H1 (cell line): ENCODE data around the gene MAP9. TPM values are rescaled to one million over a fixed set of nuclear protein-coding genes. Genes with fewer than 3 reads are reported as not detected.

Experiments used
- CTCF ChIA-PET: fragments of 300-600 bp; sonication (Branson Sonifier 250); formaldehyde crosslinking; loops from one replicate; lab custom pipeline; 2021; ENCODE audit not compliant: partially characterized antibody; lab: Charles Lee
- POLR2A ChIA-PET: fragments of 300-600 bp; sonication (Branson Sonifier 250); formaldehyde crosslinking; loops from one replicate; lab custom pipeline; 2021; ENCODE audit warnings: inconsistent platforms; ENCODE audit not compliant: partially characterized antibody; lab: Charles Lee
- DNase-seq, 2 experiments: peaks; one replicate each; pipeline versions ENCODE4 v3.0.0 to v3.0.0-alpha.2; 2010 to 2022; ENCODE audit warnings: low spot score in 2 of 2, low read depth in 1 of 2, mixed read lengths in 1 of 2
- FAIRE-seq: peaks from 2 replicates; lab custom pipeline; 2011; peaks lifted over from hg19 to GRCh38; lab: Jason Lieb, UNC
- H2AFZ ChIP-seq: 2 replicates; pipeline ENCODE4 v1.8.1; 2012; ENCODE audit warnings: low read length, inconsistent platforms
- H2AK5ac ChIP-seq: 2 replicates; pipeline ENCODE4 v1.6.1; 2013; ENCODE audit warnings: low read depth, low read length
- H2BK120ac ChIP-seq: replicated peaks from 2 replicates; pipeline ENCODE3; 2013; ENCODE audit warnings: low read depth, low read length, inconsistent platforms
- H2BK12ac ChIP-seq: 2 replicates; pipeline ENCODE4 v1.6.1; 2013; ENCODE audit warnings: low read depth, low read length
- H2BK15ac ChIP-seq: 2 replicates; pipeline ENCODE4 v1.6.1; 2013; ENCODE audit warnings: low read length
- H2BK20ac ChIP-seq: 2 replicates; pipeline ENCODE4 v1.6.1; 2013; ENCODE audit warnings: low read length
- H2BK5ac ChIP-seq: 2 replicates; pipeline ENCODE4 v1.6.1; 2013; ENCODE audit warnings: low read depth, low read length
- H3K14ac ChIP-seq: 2 replicates; pipeline ENCODE4 v1.6.1; 2013; ENCODE audit warnings: inconsistent platforms; ENCODE audit not compliant: insufficient read length
- H3K18ac ChIP-seq: 2 replicates; pipeline ENCODE4 v1.6.1; 2013; ENCODE audit warnings: low read length; ENCODE audit errors: extremely low read depth
- H3K23ac ChIP-seq: 2 replicates; pipeline ENCODE4 v1.6.1; 2013; ENCODE audit warnings: inconsistent platforms; ENCODE audit not compliant: insufficient read length
- H3K23me2 ChIP-seq: 2 replicates; pipeline ENCODE4 v1.6.1; 2013; ENCODE audit warnings: low read depth, low read length
- H3K27ac ChIP-seq: 2 replicates; pipeline ENCODE4 v1.6.1; 2011; ENCODE audit warnings: low read depth, low read length, inconsistent platforms
- H3K27me3 ChIP-seq, 4 experiments: replicated peaks in 1 of 4; 1 replicate in 1 of 4; 2 replicates in 3 of 4; pipeline versions ENCODE4 v1.6.1 to v1.8.1; 2011 to 2013; ENCODE audit warnings: low read length in 3 of 4, mild to moderate bottlenecking in 3 of 4, inconsistent platforms in 2 of 4, mixed read lengths in 2 of 4, moderate library complexity in 1 of 4; ENCODE audit not compliant: control insufficient read depth in 3 of 4, insufficient read depth in 3 of 4; ENCODE audit errors: extremely low read depth in 1 of 4
- H3K36me3 ChIP-seq, 4 experiments: 2 replicates each; pipeline versions ENCODE4 v1.6.1 to v1.8.1; 2011 to 2013; ENCODE audit warnings: mild to moderate bottlenecking in 4 of 4, low read length in 3 of 4, moderate library complexity in 2 of 4, control low read depth in 1 of 4, inconsistent platforms in 1 of 4; ENCODE audit not compliant: insufficient read depth in 4 of 4, control insufficient read depth in 2 of 4
- H3K4ac ChIP-seq: replicated peaks from 2 replicates; pipeline ENCODE3; 2013; ENCODE audit warnings: low read length, low read depth, mixed read lengths, inconsistent platforms; ENCODE audit not compliant: insufficient read length
- H3K4me1 ChIP-seq, 4 experiments: replicated peaks in 1 of 4; 1 replicate in 1 of 4; 2 replicates in 3 of 4; pipeline versions ENCODE4 v1.6.1 to v1.8.1; 2011 to 2013; ENCODE audit warnings: low read length in 3 of 4, inconsistent platforms in 2 of 4, mixed read lengths in 1 of 4; ENCODE audit not compliant: insufficient read depth in 4 of 4, control insufficient read depth in 3 of 4
- H3K4me2 ChIP-seq, 2 experiments: 2 replicates each; pipeline versions ENCODE4 v1.6.1 to v1.8.1; 2011 to 2013; ENCODE audit warnings: low read depth in 2 of 2, low read length in 2 of 2, control low read depth in 1 of 2, inconsistent platforms in 1 of 2, mild to moderate bottlenecking in 1 of 2; ENCODE audit not compliant: insufficient read depth in 1 of 2
- H3K4me3 ChIP-seq, 4 experiments: fragments of 200-600, 300-600 bp in 1 of 4; sonication (generic), shearing (Covaris generic), sonication (Bioruptor Twin) in 1 of 4; 2 replicates each; pipeline versions ENCODE4 v1.5.1 to v1.8.1; 2011 to 2016; ENCODE audit warnings: low read length in 4 of 4, low read depth in 3 of 4, control low read depth in 2 of 4, inconsistent platforms in 2 of 4, mild to moderate bottlenecking in 2 of 4, mixed read lengths in 1 of 4, moderate library complexity in 1 of 4; ENCODE audit not compliant: insufficient read depth in 2 of 4; ENCODE audit errors: extremely low read depth in 1 of 4
- H3K56ac ChIP-seq: replicated peaks from 2 replicates; pipeline ENCODE3; 2013; ENCODE audit warnings: low read depth, mild to moderate bottlenecking, mixed read lengths, low read length, inconsistent platforms; ENCODE audit not compliant: insufficient read length
- H3K79me1 ChIP-seq: 2 replicates; pipeline ENCODE4 v1.6.1; 2013; ENCODE audit warnings: low read depth, low read length, control low read depth
- H3K79me2 ChIP-seq, 2 experiments: 2 replicates each; pipeline versions ENCODE4 v1.6.1 to v1.8.1; 2012 to 2013; ENCODE audit warnings: low read length in 2 of 2, mild to moderate bottlenecking in 2 of 2, inconsistent platforms in 1 of 2; ENCODE audit not compliant: insufficient read depth in 2 of 2, control insufficient read depth in 1 of 2
- H3K9ac ChIP-seq, 4 experiments: replicated peaks in 1 of 4; 1 replicate in 1 of 4; 2 replicates in 3 of 4; pipeline versions ENCODE4 v1.6.1 to v1.8.1; 2011 to 2013; ENCODE audit warnings: low read depth in 3 of 4, low read length in 3 of 4, control low read depth in 2 of 4, mild to moderate bottlenecking in 2 of 4, moderate library complexity in 2 of 4, inconsistent platforms in 1 of 4; ENCODE audit errors: extremely low read depth in 1 of 4
- H3K9me3 ChIP-seq, 2 experiments: 2 replicates each; pipeline versions ENCODE4 v1.6.1 to v1.8.1; 2012 to 2013; ENCODE audit warnings: mild to moderate bottlenecking in 2 of 2, moderate library complexity in 2 of 2, control low read depth in 1 of 2, inconsistent platforms in 1 of 2, low read depth in 1 of 2, low read length in 1 of 2, mixed read lengths in 1 of 2; ENCODE audit not compliant: insufficient read depth in 2 of 2
- H4K20me1 ChIP-seq, 2 experiments: replicated peaks in 1 of 2; 2 replicates each; pipeline versions ENCODE3 to v1.8.1; 2011 to 2013; ENCODE audit warnings: inconsistent platforms in 2 of 2, low read length in 2 of 2, mild to moderate bottlenecking in 1 of 2; ENCODE audit not compliant: insufficient read depth in 2 of 2, control insufficient read depth in 1 of 2
- H4K5ac ChIP-seq: 2 replicates; pipeline ENCODE4 v1.6.1; 2013; ENCODE audit warnings: low read length, low read depth, mixed read lengths, inconsistent platforms; ENCODE audit not compliant: insufficient read length
- H4K8ac ChIP-seq: 2 replicates; pipeline ENCODE4 v1.8.0; 2013; ENCODE audit warnings: mild to moderate bottlenecking, moderate library complexity, low read length, inconsistent platforms; ENCODE audit not compliant: insufficient read depth; ENCODE audit errors: extremely low read depth
- H4K91ac ChIP-seq: replicated peaks from 2 replicates; pipeline ENCODE3; 2013; ENCODE audit warnings: low read length, mixed read lengths, inconsistent platforms; ENCODE audit not compliant: insufficient read length
- CEBPB ChIP-seq: IDR thresholded peaks from 2 replicates; pipeline ENCODE4 v1.6.1; 2012; ENCODE audit warnings: low read depth, low read length
- CREB1 ChIP-seq: IDR thresholded peaks from 2 replicates; pipeline ENCODE4 v1.6.1; 2012; ENCODE audit warnings: inconsistent platforms
- CTBP2 ChIP-seq: IDR thresholded peaks from 2 replicates; pipeline ENCODE4 v1.7.0; 2011; ENCODE audit warnings: borderline replicate concordance, mild to moderate bottlenecking, moderate library complexity, mixed read lengths, low read length; ENCODE audit not compliant: insufficient read depth, insufficient read length
- JUN ChIP-seq: IDR thresholded peaks from 2 replicates; pipeline ENCODE4 v1.6.1; 2011; ENCODE audit warnings: low read depth, mild to moderate bottlenecking, improper control_type of control experiment, low read length
- JUND ChIP-seq: IDR thresholded peaks from 2 replicates; pipeline ENCODE4 v1.6.1; 2011; ENCODE audit warnings: mild to moderate bottlenecking, improper control_type of control experiment, low read length
- POLR2A ChIP-seq, 2 experiments: IDR thresholded peaks; 1 replicate in 1 of 2; 2 replicates in 1 of 2; pipeline ENCODE4 v1.6.1; 2011; ENCODE audit warnings: low read depth in 2 of 2, low read length in 2 of 2, mild to moderate bottlenecking in 2 of 2; ENCODE audit errors: control extremely low read depth in 1 of 2
- RAD21 ChIP-seq, 2 experiments: IDR thresholded peaks in 1 of 2; conservative IDR thresholded peaks in 1 of 2; 2 replicates each; pipeline ENCODE4 v1.6.1; 2011; ENCODE audit warnings: low read depth in 2 of 2, low read length in 2 of 2, improper control_type of control experiment in 1 of 2, inconsistent platforms in 1 of 2, mild to moderate bottlenecking in 1 of 2, moderate library complexity in 1 of 2
- RBBP5 ChIP-seq: IDR thresholded peaks from 2 replicates; pipeline ENCODE4 v1.7.1; 2012; ENCODE audit warnings: low read depth, mild to moderate bottlenecking, inconsistent platforms, low read length, moderate library complexity, borderline replicate concordance
- SAP30 ChIP-seq: fragments of 300-600 bp; sonication (generic); IDR thresholded peaks from 2 replicates; pipeline ENCODE4 v1.7.1; 2012; ENCODE audit warnings: low read length, moderate library complexity, mild to moderate bottlenecking, inconsistent platforms; ENCODE audit not compliant: insufficient read depth, insufficient replicate concordance
- SP1 ChIP-seq: IDR thresholded peaks from 2 replicates; pipeline ENCODE4 v1.6.1; 2011; ENCODE audit warnings: low read depth, low read length
- TAF1 ChIP-seq: IDR thresholded peaks from 2 replicates; pipeline ENCODE4 v1.6.1; 2011; ENCODE audit warnings: mild to moderate bottlenecking, low read depth, low read length
- WGBS, 2 experiments: shearing (Covaris generic) in 1 of 2; methylation state at CpG; one replicate each; pipeline versions ENCODE4 v1.1.6 to v1.1.7; 2013 to 2015; ENCODE audit warnings: low lambda C conversion rate in 2 of 2, mixed read lengths in 2 of 2, inconsistent platforms in 1 of 2, low coverage in 1 of 2, missing lambda C conversion rate in 1 of 2; ENCODE audit not compliant: insufficient replicate concordance in 2 of 2, insufficient coverage in 1 of 2, insufficient read length in 1 of 2; ENCODE audit errors: extremely low coverage in 1 of 2, missing lambda C conversion rate in 1 of 2; 5-methylcytosine and 5-hydroxymethylcytosine counted together
- polyA plus RNA-seq, 7 experiments: library from polyadenylated mRNA; depleted of rRNA in 3 of 7; stranded (reverse) in 5 of 7; unstranded in 2 of 7; fragments of >200 nt in 5 of 7; fragments of 200-250 nt in 2 of 7; gene quantifications; 1 replicate in 5 of 7; 2 replicates in 1 of 7; 4 replicates in 1 of 7; pipeline versions ENCODE4 v1.2.1 to v1.2.3, GENCODE V29; 2011 to 2013; ENCODE audit warnings: missing spikeins in 2 of 7, mixed read lengths in 2 of 7
- total RNA-seq: library from RNA; stranded (reverse); fragmentation: NEBNext Ultra II Directional; extraction: Animal tissue kit (Norgen Biotek cat#: 25700); gene quantifications from 2 replicates; pipeline ENCODE4 v1.2.1, GENCODE V29; 2021
- TF ChIP-seq, protein P1 (sequence below): IDR thresholded peaks from 2 replicates; pipeline ENCODE4 v1.6.1; 2011; ENCODE audit warnings: low read length, improper control_type of control experiment
- TF ChIP-seq, protein P2 (sequence below): IDR thresholded peaks from 2 replicates; pipeline ENCODE4 v1.6.1; 2012; ENCODE audit warnings: inconsistent platforms

The MAP9 gene
- total and polyA plus RNA-seq, 2 of the 8 experiments (the other 6 are each of a cell fraction or from before 2014, with no cell fraction given), result 2.1 to 18.9 TPM

DNA sequence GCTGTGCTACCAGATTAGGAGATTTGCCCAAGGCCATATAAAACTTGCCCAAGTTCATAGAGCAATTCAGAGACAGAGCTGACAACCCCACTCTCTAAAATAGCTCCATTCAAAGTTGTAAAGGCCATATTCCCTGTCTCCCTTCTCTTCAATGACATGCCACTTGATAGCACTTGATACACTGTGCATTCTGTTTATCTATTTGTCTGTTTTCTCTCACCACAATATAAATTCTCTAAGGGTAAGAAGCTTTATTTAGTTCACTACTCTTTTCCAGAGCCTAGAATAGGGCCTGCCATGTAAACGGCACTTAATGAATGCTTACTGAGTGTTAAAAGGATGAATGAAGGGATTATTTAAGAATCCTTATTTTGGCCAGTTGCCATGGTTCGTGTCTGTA, 24.1 kb upstream of the MAP9 start:
- no peak overlapping the region for H2BK20ac ChIP-seq
- H3K27me3 ChIP-seq, result 0 out of 7 replicates have a peak, but pooled peaks cover 0 to 4% (median 0%) of the 10 kb centered on the region in 4 experiments
- no peak overlapping the region for H3K23ac ChIP-seq
- H3K79me2 ChIP-seq, result no peaks in the 10 kb centered on the region
- H3K4me1 ChIP-seq, result no peaks in the 10 kb centered on the region
- no peak overlapping the region for H3K4me2 ChIP-seq
- H2BK15ac ChIP-seq, result no peak overlapping the region
- FAIRE-seq, result no peak
- CTCF ChIA-PET, result interaction anchor here (0.8 to 2.5 kb wide), 5 partner anchors 30 to 553 kb away, joined by 3 to 13 read pairs (median 3); partner anchors contain the start of gene CTSO
- H3K18ac ChIP-seq, result no peak overlapping the region
- H3K4me3 ChIP-seq, result no peak overlapping the region
- DNase-seq, result no peak
- H2BK5ac ChIP-seq, result no peak overlapping the region
- H4K5ac ChIP-seq, result no peak overlapping the region
- H3K27ac ChIP-seq, result no peak overlapping the region
- H3K14ac ChIP-seq, result no peak overlapping the region
- WGBS, 2 experiments, result 89% methylated on average over 2 of the region's 2 CpGs; no CpG with 5 or more reads in 1 of the 2 experiments
- H4K20me1 ChIP-seq, result no peaks in the 10 kb centered on the region
- no peak overlapping the region for H2AK5ac ChIP-seq
- H4K8ac ChIP-seq, result no peak overlapping the region
- no peak overlapping the region for H3K56ac ChIP-seq
- H2BK12ac ChIP-seq, result no peak overlapping the region
- POLR2A ChIA-PET, result interaction anchor here (1.2 kb wide), 1 partner anchor 172 kb away, joined by 3 read pairs; no protein-coding TSS in a partner anchor
- no peak overlapping the region for H3K9ac ChIP-seq
- no peaks in the 10 kb centered on the region for H3K23me2 ChIP-seq
- H4K91ac ChIP-seq, result no peak overlapping the region
- H3K79me1 ChIP-seq, result no peaks in the 10 kb centered on the region
- no peak overlapping the region for H2AFZ ChIP-seq
- H3K9me3 ChIP-seq, result no peaks in the 10 kb centered on the region
- no peaks in the 10 kb centered on the region for H3K36me3 ChIP-seq
- no peak overlapping the region for H3K4ac ChIP-seq
- H2BK120ac ChIP-seq, result no peak overlapping the region
- TF ChIP-seq SP1 (no peak), JUND (no peak), TAF1 (no peak), CREB1 (no peak), CEBPB (no peak), CTBP2 (no peak), SAP30 (no peak), RBBP5 (no peak), RAD21 (IDR thresholded peaks at IDR 0.05 in 1 of 2, conservative IDR thresholded peaks at IDR 0.05 in 1 of 2; ENCODE audit: low read depth in 2 of 2, low read length in 2 of 2) (no peak), POLR2A (IDR thresholded peaks at IDR 0.05; ENCODE audit: control extremely low read depth in 1 of 2, low read depth in 2 of 2, low read length in 2 of 2) (no peak), JUN (no peak)
- TF ChIP-seq, protein P1, sequence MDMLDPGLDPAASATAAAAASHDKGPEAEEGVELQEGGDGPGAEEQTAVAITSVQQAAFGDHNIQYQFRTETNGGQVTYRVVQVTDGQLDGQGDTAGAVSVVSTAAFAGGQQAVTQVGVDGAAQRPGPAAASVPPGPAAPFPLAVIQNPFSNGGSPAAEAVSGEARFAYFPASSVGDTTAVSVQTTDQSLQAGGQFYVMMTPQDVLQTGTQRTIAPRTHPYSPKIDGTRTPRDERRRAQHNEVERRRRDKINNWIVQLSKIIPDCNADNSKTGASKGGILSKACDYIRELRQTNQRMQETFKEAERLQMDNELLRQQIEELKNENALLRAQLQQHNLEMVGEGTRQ, result no peak
- TF ChIP-seq, protein P2, sequence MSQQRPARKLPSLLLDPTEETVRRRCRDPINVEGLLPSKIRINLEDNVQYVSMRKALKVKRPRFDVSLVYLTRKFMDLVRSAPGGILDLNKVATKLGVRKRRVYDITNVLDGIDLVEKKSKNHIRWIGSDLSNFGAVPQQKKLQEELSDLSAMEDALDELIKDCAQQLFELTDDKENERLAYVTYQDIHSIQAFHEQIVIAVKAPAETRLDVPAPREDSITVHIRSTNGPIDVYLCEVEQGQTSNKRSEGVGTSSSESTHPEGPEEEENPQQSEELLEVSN, result no peak
